NOMO-1 treated with dmso at 0.1 percent for 144 hours (cell line): Measurements from ENCODE around the gene STAG2.
"Not testable (repeated sequence)": the region's sequence is repeated elsewhere in the genome, so short reads cannot be mapped to it uniquely, and the experiment has no call there.

ENCODE experiments used
- DNase-seq: peaks from one replicate; lab custom pipeline; 2025; ENCODE audit not compliant: unreplicated experiment; lab: John Stamatoyannopoulos, UW

Gene STAG2

GRCh38 chrX:124030520-124030919, 69.0 kb downstream of the STAG2 start:
- no peak for DNase-seq

- DNase-seq = no peak
These were observed 72.3 kb downstream of the STAG2 start for GRCh38 chrX:124033821-124034220.

- no peak for DNase-seq
These were observed 74.2 kb downstream of the STAG2 start for GRCh38 chrX:124035657-124036056.

- no peak for DNase-seq
These were observed 80.5 kb downstream of the STAG2 start for GRCh38 chrX:124042042-124042441.

GRCh38 chrX:124045109-124045508, 83.6 kb downstream of the STAG2 start:
- DNase-seq = no peak

GRCh38 chrX:124084417-124084816, 122.9 kb downstream of the STAG2 start:
- DNase-seq = not testable (repeated sequence)

- DNase-seq = no peak
These were observed 123.6 kb downstream of the STAG2 start for GRCh38 chrX:124085063-124085462.

- DNase-seq = no peak
These were observed 124.9 kb downstream of the STAG2 start for GRCh38 chrX:124086411-124086810.

- DNase-seq = no peak
These were observed 125.7 kb downstream of the STAG2 start for GRCh38 chrX:124087000-124087746.

- no peak for DNase-seq
These were observed 131.7 kb downstream of the STAG2 start for GRCh38 chrX:124093222-124093621.

- DNase-seq = no peak
These were observed 135.6 kb downstream of the STAG2 start for GRCh38 chrX:124097116-124097515.

GRCh38 chrX:124098089-124098488, 136.6 kb downstream of the STAG2 start:
- no peak for DNase-seq

GRCh38 chrX:124103966-124104365, 142.5 kb downstream of the STAG2 start:
- DNase-seq = no peak

- DNase-seq = not testable (repeated sequence)
These were observed 143.0 kb downstream of the STAG2 start for GRCh38 chrX:124104512-124104911.

GRCh38 chrX:124113621-124114600, 152.4 kb downstream of the STAG2 start:
- DNase-seq = no peak

- DNase-seq = no peak
These were observed 155.8 kb downstream of the STAG2 start for GRCh38 chrX:124117325-124117724.

- no peak for DNase-seq
These were observed 164.0 kb downstream of the STAG2 start for GRCh38 chrX:124125471-124125870.

GRCh38 chrX:124127496-124127895, 166.0 kb downstream of the STAG2 start:
- no peak for DNase-seq

- DNase-seq = not testable (repeated sequence)
These were observed 170.9 kb downstream of the STAG2 start for GRCh38 chrX:124132437-124132836.

- DNase-seq = no peak
These were observed 184.2 kb downstream of the STAG2 start for GRCh38 chrX:124145749-124146148.

GRCh38 chrX:124151195-124151594, 189.7 kb downstream of the STAG2 start:
- no peak for DNase-seq
